CD4-positive, alpha-beta T cell treated with Interleukin-17A for 4 hours (primary cell): ENCODE data around the gene ADGRB3.
"Not testable (repeated sequence)": the region's sequence is repeated elsewhere in the genome, so short reads cannot be mapped to it uniquely, and the experiment has no call there.

ENCODE experiments used
- DNase-seq: peaks from one replicate; pipeline ENCODE4 v3.0.0-alpha.2; 2020; ENCODE audit warnings: mixed read lengths

The ADGRB3 gene

DNA sequence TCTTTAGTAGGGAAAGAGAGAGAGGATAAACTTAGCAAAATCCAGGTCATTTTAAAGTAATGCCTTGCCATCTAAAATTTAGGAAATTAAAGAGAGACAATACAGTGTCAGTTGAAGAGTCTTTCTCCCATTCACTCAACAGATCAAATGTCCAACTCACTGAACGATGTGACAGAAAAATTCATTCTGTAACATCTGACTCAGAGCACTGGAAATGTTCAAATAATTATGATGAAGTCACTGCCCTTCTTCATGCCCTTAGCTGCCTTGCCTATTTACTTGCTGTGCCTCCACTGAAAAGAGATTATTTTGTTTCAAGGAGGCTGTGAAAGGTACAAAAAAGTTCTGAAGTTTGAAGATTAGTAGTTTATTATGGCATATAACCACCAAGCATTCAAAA, 434.8 kb downstream of the ADGRB3 start:
- DNase-seq: no peak

DNA sequence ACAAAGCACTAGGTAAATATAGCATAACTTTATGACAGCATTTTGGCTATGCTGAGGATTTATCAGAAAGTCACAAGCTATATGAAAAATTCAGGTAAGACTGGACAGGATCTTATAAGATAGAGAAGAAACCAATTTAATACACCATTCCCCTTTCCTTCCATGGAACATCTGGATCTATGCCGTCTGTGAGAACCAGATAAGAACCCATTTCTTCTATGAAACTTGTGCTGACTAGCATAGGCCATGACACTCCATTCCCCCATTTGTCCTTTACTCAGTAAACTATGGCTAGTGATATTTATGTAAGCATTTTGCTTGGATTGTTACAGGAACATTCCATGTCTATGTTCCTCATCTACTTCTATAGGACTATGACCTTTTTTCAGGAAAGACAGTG, 437.7 kb downstream of the ADGRB3 start:
- no peak for DNase-seq

DNA sequence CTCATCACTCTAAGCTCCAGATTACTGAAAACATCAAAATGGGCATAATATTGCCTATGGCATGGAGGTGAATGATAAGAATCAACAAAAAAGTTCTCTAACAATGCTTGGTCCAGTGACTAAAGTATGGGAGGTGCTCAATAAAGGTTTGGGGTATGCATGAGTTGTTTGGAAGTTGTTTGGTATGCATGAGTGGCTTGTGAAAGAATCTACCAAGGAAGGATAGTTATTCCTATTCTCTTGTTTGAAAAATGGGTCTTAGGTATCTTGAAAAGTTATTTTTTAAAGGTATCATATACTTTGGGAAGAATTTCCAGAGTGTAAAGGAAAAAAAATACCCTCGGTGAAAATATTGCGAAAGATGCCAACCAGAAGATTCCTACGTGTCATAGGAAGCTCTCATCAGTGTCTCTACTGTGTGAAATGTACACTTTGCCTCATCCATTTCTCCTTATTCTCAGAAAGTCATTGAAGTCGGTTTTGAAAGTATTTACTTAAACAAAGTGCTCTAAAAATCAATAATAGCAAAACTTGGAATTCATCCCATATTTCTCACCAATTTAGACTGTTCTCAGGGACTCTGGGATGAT, 449.8 kb downstream of the ADGRB3 start:
- no peak for DNase-seq

DNA sequence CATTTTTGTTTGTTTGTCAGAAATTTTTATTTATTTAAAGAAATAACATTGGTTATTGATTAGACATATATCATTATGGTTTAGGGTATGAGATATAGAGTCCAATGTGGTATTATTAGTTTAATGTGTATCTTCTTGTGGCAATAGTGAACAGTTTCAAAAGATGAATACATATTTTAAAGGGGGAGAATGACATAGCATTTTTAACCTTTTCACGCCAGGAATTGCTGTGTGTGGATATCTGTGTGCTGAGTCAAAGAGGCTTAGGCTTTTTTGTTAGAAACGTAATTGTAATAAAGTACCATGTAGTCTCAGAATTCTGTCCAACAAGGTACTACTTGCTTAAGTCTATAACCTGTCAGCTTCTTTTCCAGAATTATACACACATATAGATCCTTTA, 451.6 kb downstream of the ADGRB3 start:
- DNase-seq: no peak

DNA sequence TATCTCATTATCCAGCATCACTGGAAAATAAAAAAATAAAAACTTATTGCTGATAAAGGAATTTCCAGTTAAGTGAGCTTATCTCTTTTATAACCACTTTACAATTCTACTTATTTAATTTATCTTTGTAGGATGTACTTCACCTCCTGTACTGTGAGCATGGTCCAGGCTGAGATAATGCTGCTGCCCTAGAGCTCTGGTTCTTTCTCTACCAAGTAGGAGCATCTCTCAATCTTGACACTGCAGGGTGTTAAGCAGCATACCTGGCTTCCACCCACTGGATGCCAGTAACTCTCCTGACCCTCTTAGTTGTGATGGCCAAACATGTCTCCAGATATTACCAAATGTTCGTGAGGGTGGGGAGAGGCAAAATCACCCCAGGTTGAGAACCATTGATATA, 454.5 kb downstream of the ADGRB3 start:
- DNase-seq: no peak

DNA sequence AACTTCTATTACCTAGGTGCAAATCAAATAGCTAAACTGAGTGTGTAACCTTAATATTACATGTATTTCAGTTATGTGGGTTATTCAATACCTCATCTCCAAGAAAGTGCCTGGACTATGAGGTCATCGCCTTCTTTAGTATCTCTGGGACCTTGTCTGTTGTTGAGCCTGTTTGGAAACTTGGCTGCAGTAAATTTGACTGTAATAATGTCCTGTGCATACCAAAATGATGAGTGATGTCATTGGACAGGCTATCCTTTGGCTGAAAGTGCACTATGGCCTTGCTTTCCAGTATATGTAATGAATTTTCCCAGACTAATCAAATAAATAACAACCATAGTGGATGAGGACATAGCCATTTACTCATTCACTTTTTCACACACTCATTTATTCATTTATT, 455.1 kb downstream of the ADGRB3 start:
- DNase-seq: no peak

DNA sequence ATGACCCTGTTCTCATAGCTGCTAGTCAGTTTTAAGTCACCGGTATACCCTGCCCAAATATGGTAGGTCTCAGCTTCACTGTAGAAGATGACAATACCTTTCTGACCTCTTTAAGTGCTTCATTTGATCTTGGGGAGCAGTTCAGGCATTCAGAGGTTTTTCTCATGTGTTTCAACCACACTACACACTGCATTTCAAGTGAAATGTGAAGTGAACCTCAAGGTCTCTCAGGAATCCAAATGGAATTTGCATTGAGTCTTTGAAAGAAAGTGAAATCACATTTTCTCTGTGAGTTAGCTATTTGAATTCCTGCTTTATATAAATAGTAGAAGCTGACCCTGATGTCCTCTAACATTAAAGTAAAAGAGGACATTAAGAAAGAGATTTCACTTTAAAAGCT, 461.6 kb downstream of the ADGRB3 start:
- no peak for DNase-seq

DNA sequence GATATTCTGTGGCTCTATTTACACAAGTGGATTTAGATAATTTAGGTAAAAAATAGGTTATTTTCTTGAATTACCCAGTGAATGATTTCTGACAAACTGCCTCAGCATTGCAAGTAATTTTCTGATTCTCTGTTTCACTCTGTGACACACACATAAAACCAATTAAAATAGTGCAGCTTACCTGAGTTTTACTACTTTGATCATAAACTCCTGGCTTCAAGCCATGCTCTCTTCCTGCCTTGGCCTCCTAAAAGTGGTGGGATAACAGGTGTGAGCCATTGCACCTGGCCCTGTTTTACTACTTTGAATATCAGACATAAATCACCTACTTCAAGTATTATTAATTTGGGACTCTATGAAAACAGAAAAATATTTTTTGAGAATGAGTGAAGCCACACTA, 462.9 kb downstream of the ADGRB3 start:
- no peak for DNase-seq

DNA sequence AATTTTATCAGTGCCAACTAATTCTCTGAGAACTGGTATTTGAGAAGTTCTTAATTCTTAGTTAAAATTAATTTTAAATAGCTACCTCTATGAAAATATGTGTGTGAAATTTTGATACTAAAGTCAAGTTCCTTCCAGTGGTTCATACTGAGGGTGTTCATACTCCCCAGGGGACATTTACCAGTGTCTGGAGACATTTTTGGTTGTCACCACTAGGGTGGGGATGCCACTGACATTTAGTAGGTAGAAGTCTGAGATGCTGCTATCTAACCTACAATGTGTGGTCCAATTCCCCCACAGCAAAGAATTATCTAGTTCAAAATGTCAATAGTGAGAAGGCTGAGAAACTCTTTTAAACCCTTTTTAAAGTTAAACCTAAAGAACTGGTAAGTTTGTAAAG, 463.8 kb downstream of the ADGRB3 start:
- DNase-seq: no peak

DNA sequence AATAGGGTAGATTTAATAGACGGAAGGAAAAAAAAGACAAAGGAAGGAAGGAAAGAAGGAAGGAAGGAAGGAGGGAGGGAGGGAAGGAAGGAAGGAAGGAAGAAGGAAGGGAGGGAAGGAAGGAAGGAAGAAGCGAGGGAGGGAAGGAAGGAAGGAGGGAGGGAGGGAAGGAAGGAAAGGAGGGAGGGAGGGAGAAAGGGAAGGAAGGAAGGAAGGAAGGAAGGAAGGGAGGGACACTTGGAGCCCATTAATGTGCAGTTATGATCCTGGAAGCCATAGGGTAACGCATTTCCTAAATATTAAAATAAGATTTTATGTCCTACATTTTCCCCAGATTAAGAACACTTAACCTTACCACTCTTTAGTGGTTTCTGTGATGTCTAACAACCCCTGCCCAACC, 465.7 kb downstream of the ADGRB3 start:
- DNase-seq: no peak

DNA sequence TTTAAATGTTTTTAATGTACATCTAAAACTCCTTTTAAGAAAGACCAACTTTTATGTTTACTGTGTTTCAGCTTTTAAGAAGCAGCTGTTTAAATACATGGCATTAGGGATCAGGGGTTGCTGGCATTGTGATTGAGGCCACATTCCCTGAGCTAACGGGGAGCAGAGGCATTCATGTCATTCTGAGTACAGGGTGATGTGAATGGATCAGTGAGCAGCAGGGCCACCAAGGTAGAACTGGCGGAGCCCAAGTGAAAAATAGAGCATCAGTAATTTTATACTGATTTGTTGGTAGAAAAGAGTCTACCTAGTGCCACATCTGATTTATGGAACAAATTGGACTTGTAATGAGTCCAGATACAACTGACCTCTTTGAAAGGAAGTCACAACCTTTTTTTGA, 467.3 kb downstream of the ADGRB3 start:
- no peak for DNase-seq

DNA sequence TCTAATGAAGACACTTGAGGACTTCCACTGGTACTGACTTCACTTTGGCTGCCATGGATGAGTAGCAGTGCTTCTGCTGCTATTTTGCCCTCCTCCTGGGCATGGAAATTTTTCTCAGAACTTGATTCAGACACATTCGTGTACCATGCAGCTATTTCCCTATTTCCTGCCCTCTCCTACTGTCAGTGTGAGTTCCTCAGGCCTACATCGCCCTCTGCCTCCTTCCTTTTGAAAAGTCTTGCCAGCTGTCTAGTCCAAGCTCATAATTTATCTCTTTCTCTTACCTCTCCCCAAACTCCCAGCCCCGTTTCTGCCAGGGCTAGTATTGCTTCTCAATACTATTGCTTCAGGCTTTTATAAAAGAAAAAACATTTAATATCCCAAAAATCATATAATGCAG, 470.2 kb downstream of the ADGRB3 start:
- DNase-seq: no peak

DNA sequence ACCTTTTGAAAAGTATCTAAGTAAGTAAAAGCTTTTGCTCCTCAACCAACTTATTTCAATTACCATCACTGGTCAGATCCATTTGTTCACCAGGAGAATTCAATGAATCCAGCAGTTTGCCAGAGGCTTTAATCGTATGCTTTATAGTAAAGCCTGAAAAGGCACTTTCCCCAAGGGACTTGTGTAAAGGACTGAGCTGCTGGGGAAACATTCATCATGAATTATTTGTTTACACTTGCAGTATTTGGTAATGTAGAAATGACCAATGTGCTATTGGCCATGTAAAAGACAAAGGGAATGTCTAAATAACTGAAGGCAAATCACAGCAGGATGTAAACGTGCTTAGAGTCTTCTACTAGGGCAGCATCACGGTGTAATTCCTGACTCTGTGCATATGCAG, 471.4 kb downstream of the ADGRB3 start:
- no peak for DNase-seq

DNA sequence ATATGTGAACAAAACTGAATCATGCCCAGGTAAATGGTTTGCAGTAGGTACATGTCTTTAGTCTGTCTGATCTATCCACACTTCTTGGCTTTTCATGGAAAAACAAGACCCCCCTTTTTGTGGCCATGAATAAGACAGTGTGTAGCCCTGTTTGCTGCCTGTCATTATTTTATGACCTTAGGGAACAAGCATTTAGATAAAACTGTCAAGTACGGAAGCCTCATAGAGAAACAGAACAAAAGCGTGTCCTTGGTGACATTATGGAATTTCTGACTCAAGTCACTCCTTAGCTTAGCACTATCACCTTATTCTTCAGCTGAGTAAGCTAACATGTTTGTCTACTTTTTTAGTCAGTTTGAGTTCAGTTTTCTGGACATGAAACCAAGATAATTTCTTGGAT, 476.2 kb downstream of the ADGRB3 start:
- DNase-seq: no peak

DNA sequence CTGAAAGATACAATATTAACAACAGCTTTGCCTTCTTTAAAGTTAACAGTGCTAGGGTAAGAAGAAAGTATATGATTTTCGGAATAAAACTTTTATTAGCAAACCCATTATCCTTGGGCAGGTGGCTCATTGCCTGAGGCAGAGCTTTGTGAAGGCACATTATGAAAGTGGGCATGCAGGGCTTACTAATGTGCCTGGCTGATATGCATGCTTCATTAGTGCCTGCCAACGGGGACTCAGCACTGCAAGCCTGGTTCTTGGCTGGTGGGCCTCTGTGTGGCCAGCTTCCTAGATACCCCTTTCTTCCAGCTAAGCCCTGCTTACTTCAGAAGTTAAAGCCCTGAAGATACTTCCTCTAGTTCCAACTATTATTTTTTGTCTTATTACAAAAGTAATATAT, 481.6 kb downstream of the ADGRB3 start:
- no peak for DNase-seq

DNA sequence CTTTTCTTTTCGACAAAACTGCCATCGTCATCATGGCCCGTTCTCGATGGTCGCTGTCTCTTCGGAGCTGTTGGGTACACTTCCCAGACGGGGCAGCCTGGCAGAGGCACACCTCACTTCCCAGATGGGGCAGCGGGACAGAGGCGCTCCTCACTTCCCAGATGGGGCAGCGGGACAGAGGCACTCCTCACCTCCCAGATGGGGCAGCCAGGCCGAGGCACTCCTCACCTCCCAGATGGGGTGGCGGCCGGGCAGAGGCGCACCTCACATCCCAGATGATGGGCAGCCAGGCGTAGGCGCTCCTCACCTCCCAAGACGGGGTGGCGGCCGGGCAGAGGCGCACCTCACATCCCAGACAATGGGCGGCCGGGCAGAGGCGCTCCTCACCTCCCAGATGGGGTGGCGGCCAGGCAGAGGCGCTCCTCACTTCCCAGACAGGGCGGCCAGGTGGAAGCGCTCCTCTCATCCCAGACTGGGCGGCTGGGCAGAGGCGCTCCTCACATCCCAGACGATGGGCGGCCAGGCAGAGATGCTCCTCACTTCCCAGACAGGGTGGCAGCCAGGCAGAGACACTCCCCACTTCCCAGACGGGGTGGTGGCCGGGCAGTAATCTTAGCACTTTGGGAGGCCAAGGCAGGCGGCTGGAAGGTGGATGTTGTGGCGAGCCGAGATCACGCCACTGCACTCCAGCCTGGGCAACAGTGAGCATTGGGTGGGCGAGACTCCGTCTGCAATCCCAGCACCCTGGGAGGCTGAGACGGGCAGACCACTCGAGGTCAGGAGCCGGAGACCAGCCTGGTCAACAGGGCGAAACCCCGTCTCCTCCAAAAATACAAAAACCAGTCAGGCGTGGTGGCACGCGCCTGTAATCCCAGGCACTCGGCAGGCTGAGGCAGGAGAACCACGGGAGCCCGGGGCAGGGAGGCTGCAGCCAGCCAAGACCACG, 486.7 kb downstream of the ADGRB3 start:
- DNase-seq: not testable (repeated sequence)

DNA sequence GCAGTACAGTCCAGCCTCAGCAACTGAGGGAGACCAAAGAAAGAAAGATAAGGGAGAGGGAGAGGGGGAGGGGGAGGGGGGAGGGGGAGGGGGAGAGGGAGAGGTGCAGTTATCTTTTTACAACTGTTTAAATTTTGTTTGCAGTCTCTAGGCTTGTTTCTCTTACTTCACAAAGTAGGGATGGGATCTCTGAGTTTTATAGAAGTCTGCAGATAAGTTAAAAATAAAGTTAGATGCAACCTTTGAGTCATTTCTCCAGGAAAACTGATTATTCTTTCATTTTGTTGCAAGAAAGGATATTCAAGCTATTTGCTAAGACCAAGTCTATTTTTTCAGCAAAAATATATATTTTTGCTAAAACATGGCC, 487.3 kb downstream of the ADGRB3 start:
- DNase-seq: no peak

DNA sequence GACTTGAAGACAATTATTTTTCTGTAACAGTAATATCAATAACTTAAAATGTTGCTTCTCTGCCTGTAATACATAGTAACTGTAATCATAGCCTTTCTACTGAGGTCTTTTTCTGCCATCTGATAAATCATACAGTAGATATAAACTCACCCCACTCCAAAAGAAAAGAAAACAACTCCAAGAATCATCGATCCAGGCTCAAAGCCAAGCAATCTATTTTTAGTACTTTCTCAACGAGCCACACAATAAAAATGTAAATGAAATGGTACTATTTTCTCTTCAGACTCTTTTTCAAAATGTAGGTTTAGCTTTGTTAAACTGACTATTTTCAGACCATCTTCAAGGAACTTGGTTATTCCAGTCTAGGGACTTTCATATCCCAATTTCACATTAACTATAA, 493.3 kb downstream of the ADGRB3 start:
- no peak for DNase-seq

DNA sequence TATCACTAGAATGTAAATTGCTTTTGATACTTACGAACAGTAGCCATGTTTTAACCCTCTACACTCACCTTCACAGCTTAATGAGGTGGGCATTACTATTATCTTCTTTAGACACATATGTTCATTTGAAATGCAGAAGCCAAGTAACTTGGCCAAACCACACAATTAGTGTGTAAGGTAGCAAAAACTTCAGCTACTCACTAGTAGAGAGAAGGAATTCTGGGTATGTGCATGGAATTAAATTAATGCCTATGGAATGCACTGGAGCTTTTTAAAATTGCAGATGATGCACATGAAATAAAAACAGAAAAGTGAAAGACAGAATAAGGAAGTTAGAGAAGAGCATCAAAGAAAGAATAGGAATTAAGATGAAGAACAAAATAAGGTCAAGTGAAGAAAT, 494.0 kb downstream of the ADGRB3 start:
- DNase-seq: no peak

DNA sequence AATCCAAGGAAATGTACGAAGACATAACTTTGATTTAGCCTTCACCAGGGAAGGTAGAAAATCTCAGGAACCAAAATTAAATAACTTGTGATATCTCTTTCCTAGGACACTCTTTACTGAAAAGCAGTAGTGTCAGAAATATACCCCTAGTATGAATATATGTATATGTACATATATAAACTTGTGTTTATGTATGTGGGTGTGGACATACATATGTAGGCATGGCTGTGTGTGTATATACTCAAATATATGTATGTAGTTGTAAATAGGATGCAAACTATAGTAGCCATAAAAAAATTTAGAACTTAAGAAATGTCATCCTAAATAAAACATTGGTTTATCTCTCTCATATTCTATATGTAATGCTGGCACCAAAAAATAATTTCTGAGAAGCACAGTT, 500.8 kb downstream of the ADGRB3 start:
- DNase-seq: no peak

DNA sequence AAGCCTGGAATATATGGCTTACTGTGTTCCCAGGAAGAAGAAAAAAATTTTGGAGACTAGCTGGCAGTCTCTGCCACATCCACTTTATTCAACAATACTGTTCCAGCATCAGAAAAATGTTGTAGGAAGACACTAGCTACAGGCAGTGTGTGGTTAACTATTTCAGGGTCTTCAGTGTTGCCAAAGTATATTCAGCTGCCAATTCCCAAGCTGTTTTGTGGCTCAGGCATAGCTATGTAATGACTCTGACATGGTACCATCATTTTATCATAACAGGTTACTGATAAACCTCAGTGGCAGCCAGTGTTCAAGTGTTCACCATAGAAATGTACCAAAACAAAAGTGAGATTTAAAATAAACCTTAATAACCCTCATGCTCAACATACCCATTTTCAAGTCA, 503.1 kb downstream of the ADGRB3 start:
- DNase-seq: no peak

DNA sequence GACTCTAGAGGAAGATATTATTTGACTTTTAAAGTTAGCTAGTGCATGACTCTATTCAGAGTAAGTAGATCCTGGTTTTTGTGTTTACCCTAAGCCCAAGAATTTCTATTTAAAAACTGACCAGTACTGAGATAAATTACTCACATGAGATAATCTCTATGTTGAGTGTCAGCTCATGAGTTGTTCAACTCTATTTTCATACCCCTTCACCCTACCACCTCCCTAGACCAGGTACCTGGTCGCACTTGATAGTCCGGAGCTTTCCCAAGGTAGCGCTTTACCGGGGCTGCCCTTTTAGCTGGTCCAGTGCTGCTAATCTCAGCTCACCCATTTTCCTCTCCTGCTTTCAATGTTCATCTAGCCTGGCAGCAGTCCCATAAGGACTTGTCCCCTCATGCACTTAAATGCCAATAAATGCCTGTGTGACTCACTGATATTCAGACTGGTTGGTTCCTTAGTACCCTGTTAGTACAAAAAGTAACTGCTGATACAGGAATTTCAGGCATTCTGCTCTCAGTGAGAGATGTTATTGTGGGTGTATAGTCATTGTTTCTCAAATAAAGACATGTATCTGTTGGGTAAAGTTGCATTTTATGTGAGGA, 503.9 kb downstream of the ADGRB3 start:
- DNase-seq: no peak

DNA sequence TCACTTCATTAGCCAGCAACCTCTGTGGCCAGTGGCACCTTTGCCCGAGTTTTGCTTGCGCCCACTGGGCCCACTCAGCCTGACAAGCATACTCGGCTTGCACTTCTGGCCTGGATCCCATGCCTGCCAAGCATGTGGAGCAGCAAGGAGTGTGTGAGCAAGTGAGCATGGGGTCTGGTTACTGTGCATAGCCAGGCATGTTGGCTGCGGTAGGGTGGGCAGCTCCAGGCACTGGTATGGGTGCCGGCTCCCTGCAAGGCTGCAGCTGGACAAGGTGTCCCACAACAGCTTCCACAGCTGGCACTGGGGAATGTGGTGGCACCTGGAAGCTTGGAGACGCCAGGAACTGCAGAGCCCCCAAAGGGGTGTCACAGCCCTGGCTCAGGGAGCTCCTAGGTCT, 510.0 kb downstream of the ADGRB3 start:
- no peak for DNase-seq

DNA sequence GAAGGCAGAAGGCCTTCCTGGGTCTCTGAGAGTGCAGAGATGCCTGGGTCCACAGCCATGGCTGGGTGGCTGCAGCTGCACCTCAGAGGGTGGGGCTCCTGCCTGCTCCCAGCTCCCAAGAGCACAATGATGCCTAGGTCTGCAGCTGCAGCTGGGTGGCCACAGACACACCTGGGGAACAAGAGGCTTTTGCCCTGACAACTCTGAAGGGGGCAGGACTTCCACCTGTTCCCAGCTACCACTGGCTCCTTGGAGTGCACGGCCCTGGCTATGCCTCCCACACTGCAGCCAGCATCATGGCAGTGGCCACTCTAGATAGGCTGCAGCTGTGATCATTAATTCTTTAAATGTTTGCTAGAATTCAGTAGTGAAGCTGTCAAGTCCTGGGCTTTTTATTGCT, 511.3 kb downstream of the ADGRB3 start:
- DNase-seq: no peak
